Panc1 (cell line): Measurements from ENCODE around the gene TFAP2B. TPM values are rescaled to one million over a fixed set of nuclear protein-coding genes. Genes with fewer than 3 reads are reported as not detected.

Experiments
- ATAC-seq: fragments of 200-7000 bp; cut with Tn5 transposase; 2 replicates; pipeline ENCODE4 v1.9.1; 2020; ENCODE audit warnings: mild to moderate bottlenecking, moderate library complexity
- BruUV-seq: library from RNA; stranded (reverse); fragments of 400-500 nt; replicated peaks from 2 replicates; lab custom pipeline; 2021; lab: Mats Ljungman, UMichigan
- CTCF ChIA-PET: fragments of 300-600 bp; sonication (Branson Sonifier 250); formaldehyde crosslinking; loops from one replicate; lab custom pipeline; 2022; ENCODE audit warnings: antibody characterized with exemption; lab: Charles Lee
- POLR2A ChIA-PET: fragments of 300-600 bp; sonication (Branson Sonifier 250); formaldehyde crosslinking; loops from one replicate; lab custom pipeline; 2022; ENCODE audit warnings: antibody characterized with exemption; lab: Charles Lee
- DNase-seq: peaks from one replicate; pipeline ENCODE4 v3.0.0-alpha.2; 2010; ENCODE audit warnings: low read depth, low spot score
- H3K27ac ChIP-seq: 2 replicates; pipeline ENCODE4 v1.5.1; 2011; ENCODE audit warnings: mild to moderate bottlenecking, low read length, inconsistent platforms
- H3K27me3 ChIP-seq: fragments of 200-500 bp; sonication (Bioruptor generic); 2 replicates; pipeline ENCODE4 v1.6.0; 2014; ENCODE audit warnings: low read length, inconsistent platforms; ENCODE audit not compliant: control insufficient read depth, insufficient read depth
- H3K36me3 ChIP-seq: fragments of 200-500 bp; sonication (Bioruptor generic); 2 replicates; pipeline ENCODE4 v1.5.1; 2014; ENCODE audit warnings: inconsistent platforms, mild to moderate bottlenecking, low read length, moderate library complexity; ENCODE audit not compliant: control insufficient read depth, insufficient read depth
- H3K4me1 ChIP-seq: 2 replicates; pipeline ENCODE4 v1.5.1; 2011; ENCODE audit warnings: inconsistent platforms, mild to moderate bottlenecking, low read length, moderate library complexity; ENCODE audit not compliant: control insufficient read depth, insufficient read depth
- H3K4me3 ChIP-seq, 2 experiments: 2 replicates each; pipeline ENCODE4 v1.5.1; 2011 to 2012; ENCODE audit warnings: low read depth in 2 of 2, low read length in 2 of 2, mild to moderate bottlenecking in 2 of 2, inconsistent platforms in 1 of 2, moderate library complexity in 1 of 2
- H3K9me3 ChIP-seq: fragments of 200-500 bp; sonication (Bioruptor generic); 2 replicates; pipeline ENCODE4 v1.5.1; 2014; ENCODE audit warnings: low read depth, mild to moderate bottlenecking, inconsistent platforms, low read length, moderate library complexity; ENCODE audit not compliant: control insufficient read depth, insufficient read depth
- POLR2AphosphoS5 ChIP-seq: IDR thresholded peaks from 2 replicates; pipeline ENCODE4 v1.6.1; 2012; ENCODE audit warnings: mild to moderate bottlenecking, low read depth, low read length, moderate library complexity
- SIN3A ChIP-seq: IDR thresholded peaks from 2 replicates; pipeline ENCODE4 v1.6.1; 2012; ENCODE audit warnings: low read depth, mild to moderate bottlenecking, low read length, moderate library complexity, borderline replicate concordance; ENCODE audit not compliant: insufficient read depth
- TCF7L2 ChIP-seq: IDR thresholded peaks from 2 replicates; pipeline ENCODE4 v1.6.1; 2011; ENCODE audit warnings: mild to moderate bottlenecking, low read depth, low read length, inconsistent platforms
- in situ Hi-C: cut with HindIII; loops from 2 replicates; pipeline ENCODE4 v1.10.0; 2016; ENCODE audit warnings: low sequenced_read_pairs, low pct_unique_long_range_greater_than_20kb
- intact Hi-C: fragments of 100-400 bp; cut with micrococcal nuclease; formaldehyde crosslinking; loops from one replicate; pipeline ENCODE4 v1.10.0; 2022; ENCODE audit not compliant: unreplicated experiment
- total RNA-seq: library from RNA; stranded (reverse); gene quantifications from one replicate; pipeline ENCODE4 v1.2.1, GENCODE V29; 2021; ENCODE audit not compliant: unreplicated experiment
- TF ChIP-seq, protein P1 (sequence below), 2 experiments: IDR thresholded peaks; 2 replicates each; pipeline ENCODE4 v1.6.1; 2011 to 2012; ENCODE audit warnings: low read depth in 2 of 2, control low read depth in 1 of 2, low read length in 1 of 2, mild to moderate bottlenecking in 1 of 2, moderate library complexity in 1 of 2; ENCODE audit not compliant: insufficient read depth in 1 of 2
- TF ChIP-seq, protein P2 (sequence below): fragments of 450-650 bp; IDR thresholded peaks from 2 replicates; pipeline ENCODE4 v1.5.1; 2017; ENCODE audit warnings: mild to moderate bottlenecking

The TFAP2B gene
- total RNA-seq, 1 experiment from 2014 or later = not detected

DNA sequence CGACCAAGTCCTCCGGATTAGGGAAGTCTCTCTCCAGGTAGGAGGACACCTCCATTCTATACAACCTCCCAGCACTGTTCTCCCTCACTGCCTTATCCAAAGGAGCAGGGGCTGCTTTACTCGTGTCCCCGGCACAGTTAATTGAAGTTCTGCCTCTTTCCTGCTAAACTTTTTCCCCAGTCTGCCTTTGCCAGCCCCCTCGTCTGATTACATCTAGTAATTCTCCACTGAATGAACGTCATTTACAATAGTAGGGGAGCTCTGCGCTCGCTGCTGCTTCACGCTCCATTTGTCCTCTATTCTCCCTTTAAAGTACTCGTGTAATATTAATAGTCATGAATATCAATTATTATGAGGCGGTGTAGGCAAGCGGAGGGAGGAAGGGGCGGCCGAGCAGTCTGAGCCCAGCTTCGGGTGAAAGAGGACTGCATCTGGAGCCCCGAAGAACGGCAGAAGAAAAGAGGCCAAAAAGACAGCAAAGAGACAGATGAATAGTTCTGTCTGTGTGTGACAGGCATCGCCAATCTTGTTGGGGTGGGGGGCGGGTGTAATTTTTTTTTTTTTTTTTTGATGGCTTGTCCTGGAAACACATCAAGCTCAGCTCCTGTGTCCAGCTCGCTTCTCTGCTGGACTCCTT is 2.9 kb downstream of the TFAP2B start:
- no peak for DNase-seq
- Histone ChIP-seq H3K9me3 (no peaks in the 10 kb centered on the region), H3K4me3 (peak overlapping the region; percentile 2 to 28; a peak in 3 of 4 replicates), H3K4me1 (no peaks in the 10 kb centered on the region), H3K27me3 (peaks cover 33% of the 10 kb centered on the region), H3K27ac (no peak overlapping the region), H3K36me3 (no peaks in the 10 kb centered on the region)
- TF ChIP-seq SIN3A (no peak), POLR2AphosphoS5 (no peak), TCF7L2 (no peak)
- TF ChIP-seq, protein P1, sequence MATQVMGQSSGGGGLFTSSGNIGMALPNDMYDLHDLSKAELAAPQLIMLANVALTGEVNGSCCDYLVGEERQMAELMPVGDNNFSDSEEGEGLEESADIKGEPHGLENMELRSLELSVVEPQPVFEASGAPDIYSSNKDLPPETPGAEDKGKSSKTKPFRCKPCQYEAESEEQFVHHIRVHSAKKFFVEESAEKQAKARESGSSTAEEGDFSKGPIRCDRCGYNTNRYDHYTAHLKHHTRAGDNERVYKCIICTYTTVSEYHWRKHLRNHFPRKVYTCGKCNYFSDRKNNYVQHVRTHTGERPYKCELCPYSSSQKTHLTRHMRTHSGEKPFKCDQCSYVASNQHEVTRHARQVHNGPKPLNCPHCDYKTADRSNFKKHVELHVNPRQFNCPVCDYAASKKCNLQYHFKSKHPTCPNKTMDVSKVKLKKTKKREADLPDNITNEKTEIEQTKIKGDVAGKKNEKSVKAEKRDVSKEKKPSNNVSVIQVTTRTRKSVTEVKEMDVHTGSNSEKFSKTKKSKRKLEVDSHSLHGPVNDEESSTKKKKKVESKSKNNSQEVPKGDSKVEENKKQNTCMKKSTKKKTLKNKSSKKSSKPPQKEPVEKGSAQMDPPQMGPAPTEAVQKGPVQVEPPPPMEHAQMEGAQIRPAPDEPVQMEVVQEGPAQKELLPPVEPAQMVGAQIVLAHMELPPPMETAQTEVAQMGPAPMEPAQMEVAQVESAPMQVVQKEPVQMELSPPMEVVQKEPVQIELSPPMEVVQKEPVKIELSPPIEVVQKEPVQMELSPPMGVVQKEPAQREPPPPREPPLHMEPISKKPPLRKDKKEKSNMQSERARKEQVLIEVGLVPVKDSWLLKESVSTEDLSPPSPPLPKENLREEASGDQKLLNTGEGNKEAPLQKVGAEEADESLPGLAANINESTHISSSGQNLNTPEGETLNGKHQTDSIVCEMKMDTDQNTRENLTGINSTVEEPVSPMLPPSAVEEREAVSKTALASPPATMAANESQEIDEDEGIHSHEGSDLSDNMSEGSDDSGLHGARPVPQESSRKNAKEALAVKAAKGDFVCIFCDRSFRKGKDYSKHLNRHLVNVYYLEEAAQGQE (IDR thresholded peaks at IDR 0.05; ENCODE audit: insufficient read depth in 1 of 2, low read depth in 2 of 2, low read length in 1 of 2) = no peak
- TF ChIP-seq, protein P2, sequence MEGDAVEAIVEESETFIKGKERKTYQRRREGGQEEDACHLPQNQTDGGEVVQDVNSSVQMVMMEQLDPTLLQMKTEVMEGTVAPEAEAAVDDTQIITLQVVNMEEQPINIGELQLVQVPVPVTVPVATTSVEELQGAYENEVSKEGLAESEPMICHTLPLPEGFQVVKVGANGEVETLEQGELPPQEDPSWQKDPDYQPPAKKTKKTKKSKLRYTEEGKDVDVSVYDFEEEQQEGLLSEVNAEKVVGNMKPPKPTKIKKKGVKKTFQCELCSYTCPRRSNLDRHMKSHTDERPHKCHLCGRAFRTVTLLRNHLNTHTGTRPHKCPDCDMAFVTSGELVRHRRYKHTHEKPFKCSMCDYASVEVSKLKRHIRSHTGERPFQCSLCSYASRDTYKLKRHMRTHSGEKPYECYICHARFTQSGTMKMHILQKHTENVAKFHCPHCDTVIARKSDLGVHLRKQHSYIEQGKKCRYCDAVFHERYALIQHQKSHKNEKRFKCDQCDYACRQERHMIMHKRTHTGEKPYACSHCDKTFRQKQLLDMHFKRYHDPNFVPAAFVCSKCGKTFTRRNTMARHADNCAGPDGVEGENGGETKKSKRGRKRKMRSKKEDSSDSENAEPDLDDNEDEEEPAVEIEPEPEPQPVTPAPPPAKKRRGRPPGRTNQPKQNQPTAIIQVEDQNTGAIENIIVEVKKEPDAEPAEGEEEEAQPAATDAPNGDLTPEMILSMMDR = no peak
- CTCF ChIA-PET = no interaction called here
- POLR2A ChIA-PET = no interaction called here
- BruUV-seq = no TSS peak
- in situ Hi-C loops = no loop called here
- ATAC-seq = no peak
- intact Hi-C loops = no loop called here

DNA sequence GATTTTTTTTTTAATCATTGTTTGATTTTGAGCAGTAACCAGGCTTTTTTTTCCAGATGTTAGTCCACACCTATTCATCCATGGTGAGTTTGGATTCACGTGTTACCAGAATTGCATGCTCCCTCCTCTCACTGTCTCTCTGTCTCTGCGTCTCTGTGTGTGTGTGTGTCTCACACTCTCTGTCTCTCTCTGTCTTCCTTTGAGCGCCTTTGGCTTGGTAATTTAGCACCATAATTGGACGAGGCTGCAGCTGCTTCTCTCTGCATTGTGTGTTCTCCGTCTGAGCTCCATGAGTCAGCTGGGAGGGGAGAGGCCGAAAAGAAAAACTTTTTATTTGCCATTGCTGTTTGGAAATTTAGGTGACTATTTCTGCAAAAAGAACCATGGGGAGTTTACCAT is 3.4 kb downstream of the TFAP2B start:
- H3K36me3 ChIP-seq = no peaks in the 10 kb centered on the region
- in situ Hi-C loops = no loop called here
- no peak for ATAC-seq
- H3K9me3 ChIP-seq = no peaks in the 10 kb centered on the region
- intact Hi-C loops = no loop called here
- H3K27me3 ChIP-seq = peaks cover 33% of the 10 kb centered on the region
- no peak for TF ChIP-seq POLR2AphosphoS5
- TF ChIP-seq, protein P1 (IDR thresholded peaks at IDR 0.05; ENCODE audit: insufficient read depth in 1 of 2, low read depth in 2 of 2, low read length in 1 of 2) = no peak
- no peak for TF ChIP-seq TCF7L2
- TF ChIP-seq, protein P2 = no peak
- TF ChIP-seq SIN3A = no peak
- no peak overlapping the region for H3K27ac ChIP-seq
- H3K4me3 ChIP-seq = peak overlapping the region in 1 of 2 experiments; percentile 28; a peak in 2 of 4 replicates
- ChIA-PET POLR2A (no interaction called here), CTCF (no interaction called here)
- H3K4me1 ChIP-seq = no peaks in the 10 kb centered on the region
- no peak for DNase-seq
- BruUV-seq = no TSS peak
